ENCODE measurements around the gene SDF4. TPM values are rescaled to one million over a fixed set of nuclear protein-coding genes. Genes with fewer than 3 reads are reported as not detected.

Gene SDF4
- total and polyA plus RNA-seq, 2 experiments from 2014 or later, result 45.0 to 62.6 TPM

DNA sequence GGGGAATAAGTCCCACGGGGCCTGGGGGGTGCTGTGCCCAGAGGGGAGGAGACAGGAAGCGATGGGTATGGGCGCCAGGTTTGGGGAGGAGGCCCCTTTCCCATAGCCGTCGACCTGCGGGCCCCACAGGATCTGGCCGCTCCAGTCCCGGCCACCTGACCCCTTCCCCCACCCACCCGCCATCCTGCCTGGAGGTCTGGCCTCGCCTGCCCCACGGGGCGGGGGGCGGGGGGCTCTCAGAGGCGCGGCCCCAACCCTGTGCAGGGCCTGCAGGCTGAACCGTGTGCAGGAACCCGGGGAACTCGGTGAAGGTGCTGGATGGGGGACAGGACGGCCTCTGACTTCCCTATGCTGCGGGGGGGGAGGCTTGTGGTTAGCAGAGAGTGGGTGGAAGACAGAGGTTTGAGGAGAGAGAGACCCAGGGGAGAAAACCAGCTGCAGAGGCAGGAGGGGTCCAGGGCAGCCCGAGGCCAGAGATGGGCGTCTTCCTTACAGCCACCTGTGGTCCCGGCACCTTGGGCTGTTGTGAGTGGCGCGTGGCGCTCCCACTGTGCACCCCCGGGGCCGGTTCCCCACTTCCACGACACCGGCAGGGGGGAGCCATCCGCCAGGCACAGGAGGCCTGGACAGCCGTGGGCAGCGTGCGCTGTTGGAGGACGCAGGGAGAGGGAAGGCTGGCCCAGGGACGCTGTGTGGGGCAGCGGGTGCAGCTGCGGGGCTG, 22.9 kb downstream of the SDF4 start:
- Histone ChIP-seq H3K4me3 (no peak overlapping the region), H3K4me2 (no peak overlapping the region), H3K36me3 (ENCODE audit: insufficient read depth) (no peaks in the 10 kb centered on the region), H3K4me1 (ENCODE audit: insufficient read depth) (no peaks in the 10 kb centered on the region), H3K79me2 (replicated peaks; ENCODE audit: insufficient read depth) (no peaks in the 10 kb centered on the region), H3K9me2 (ENCODE audit: insufficient read depth) (no peaks in the 10 kb centered on the region), H3K27ac (ENCODE audit: low read depth) (no peak overlapping the region), H4K20me1 (replicated peaks; ENCODE audit: insufficient read depth) (no peaks in the 10 kb centered on the region), H3K27me3 (ENCODE audit: insufficient read depth) (peaks cover 13% of the 10 kb centered on the region; the same call in 1 of the 2 replicates), H3F3A (replicated peaks; ENCODE audit: low read depth) (no peaks in the 10 kb centered on the region), H2AFZ (no peak overlapping the region)
- H3K4me1 Mint-ChIP-seq, result no peaks in the 10 kb centered on the region
- DNase-seq (ENCODE audit: low spot score), result peak; percentile 0
- no peaks in the 10 kb centered on the region; the same call in 2 of the 3 replicates for H3K9me3 Mint-ChIP-seq
- H3K4me3 Mint-ChIP-seq, result no peak overlapping the region
- TF ChIP-seq, protein P1, sequence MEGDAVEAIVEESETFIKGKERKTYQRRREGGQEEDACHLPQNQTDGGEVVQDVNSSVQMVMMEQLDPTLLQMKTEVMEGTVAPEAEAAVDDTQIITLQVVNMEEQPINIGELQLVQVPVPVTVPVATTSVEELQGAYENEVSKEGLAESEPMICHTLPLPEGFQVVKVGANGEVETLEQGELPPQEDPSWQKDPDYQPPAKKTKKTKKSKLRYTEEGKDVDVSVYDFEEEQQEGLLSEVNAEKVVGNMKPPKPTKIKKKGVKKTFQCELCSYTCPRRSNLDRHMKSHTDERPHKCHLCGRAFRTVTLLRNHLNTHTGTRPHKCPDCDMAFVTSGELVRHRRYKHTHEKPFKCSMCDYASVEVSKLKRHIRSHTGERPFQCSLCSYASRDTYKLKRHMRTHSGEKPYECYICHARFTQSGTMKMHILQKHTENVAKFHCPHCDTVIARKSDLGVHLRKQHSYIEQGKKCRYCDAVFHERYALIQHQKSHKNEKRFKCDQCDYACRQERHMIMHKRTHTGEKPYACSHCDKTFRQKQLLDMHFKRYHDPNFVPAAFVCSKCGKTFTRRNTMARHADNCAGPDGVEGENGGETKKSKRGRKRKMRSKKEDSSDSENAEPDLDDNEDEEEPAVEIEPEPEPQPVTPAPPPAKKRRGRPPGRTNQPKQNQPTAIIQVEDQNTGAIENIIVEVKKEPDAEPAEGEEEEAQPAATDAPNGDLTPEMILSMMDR (conservative IDR thresholded peaks at IDR 0.05; ENCODE audit: low read depth in 2 of 2), result no peak
- TF ChIP-seq ETS1 (IDR thresholded peaks at IDR 0.05) (no peak), NANOG (IDR thresholded peaks at IDR 0.05; ENCODE audit: borderline replicate concordance) (no peak), POLR2AphosphoS5 (IDR thresholded peaks at IDR 0.05; ENCODE audit: low read depth) (no peak), EZH2phosphoT487 (IDR thresholded peaks at IDR 0.05; ENCODE audit: unreplicated experiment) (no peak), REST (IDR thresholded peaks at IDR 0.05; ENCODE audit: unreplicated experiment) (no peak), CREB1 (CRISPR knock-in tag; IDR thresholded peaks at IDR 0.05; ENCODE audit: low read depth) (no peak), ZNF331 (CRISPR knock-in tag; IDR thresholded peaks at IDR 0.05; ENCODE audit: low read depth) (no peak), STAT1 (IDR thresholded peaks at IDR 0.05; ENCODE audit: unreplicated experiment) (no peak)
- H3K36me3 Mint-ChIP-seq (ENCODE audit: low read depth), result no peaks in the 10 kb centered on the region
- ATAC-seq, result no peak
- H3K27me3 Mint-ChIP-seq (ENCODE audit: insufficient read depth, low read depth, poor library complexity), result peaks cover 7% of the 10 kb centered on the region
- no peak overlapping the region for H3K27ac Mint-ChIP-seq
